Parathyroid adenoma (tissue), 2 donors: Measurements from ENCODE around the gene TOB2.

Source experiments
- H2AFZ ChIP-seq: fragments of 300-600 bp; sonication (generic); one replicate; pipeline ENCODE4 v1.7.0; 2017; ENCODE audit warnings: antibody characterized with exemption, mild to moderate bottlenecking
- H3K27ac ChIP-seq: fragments of 300-600 bp; sonication (generic); one replicate; pipeline ENCODE4 v1.7.0; 2017
- H3K27me3 ChIP-seq: fragments of 300-600 bp; sonication (generic); one replicate; pipeline ENCODE4 v1.7.0; 2017; ENCODE audit warnings: low read length; ENCODE audit not compliant: control insufficient read depth, insufficient read depth
- H3K36me3 ChIP-seq: fragments of 300-600 bp; sonication (generic); one replicate; pipeline ENCODE4 v1.7.0; 2017; ENCODE audit warnings: low read length; ENCODE audit not compliant: control insufficient read depth, insufficient read depth
- H3K4me1 ChIP-seq: fragments of 300-600 bp; sonication (generic); one replicate; pipeline ENCODE4 v1.7.0; 2017; ENCODE audit warnings: control low read depth
- H3K4me2 ChIP-seq: fragments of 300-600 bp; sonication (generic); one replicate; pipeline ENCODE4 v1.7.0; 2017; ENCODE audit warnings: low read length
- H3K4me3 ChIP-seq: fragments of 300-600 bp; sonication (generic); one replicate; pipeline ENCODE4 v1.7.0; 2017; ENCODE audit warnings: low read depth, low read length
- H3K79me2 ChIP-seq: fragments of 300-600 bp; sonication (generic); one replicate; pipeline ENCODE4 v1.7.0; 2017; ENCODE audit warnings: control low read depth
- H3K9ac ChIP-seq: fragments of 300-600 bp; sonication (generic); one replicate; pipeline ENCODE4 v1.7.0; 2017; ENCODE audit warnings: mild to moderate bottlenecking
- H3K9me3 ChIP-seq: fragments of 300-600 bp; sonication (generic); one replicate; pipeline ENCODE4 v1.7.0; 2017; ENCODE audit warnings: low read length; ENCODE audit not compliant: control insufficient read depth
- CTCF ChIP-seq: fragments of 300-600 bp; sonication (generic); IDR thresholded peaks from one replicate; pipeline ENCODE4 v1.7.0; 2017; ENCODE audit warnings: antibody characterized with exemption, mild to moderate bottlenecking
- donor health status: primary hyperparathyroidism.

Gene TOB2

GRCh38 chr22:41415554-41415953, 31.0 kb downstream of the TOB2 start:
- Histone ChIP-seq H3K27ac (peak overlapping the region; percentile 97), H3K36me3 (no peaks in the 10 kb centered on the region), H3K9ac (no peak overlapping the region), H3K27me3 (no peaks in the 10 kb centered on the region), H3K4me3 (no peak overlapping the region), H3K4me2 (peak overlapping the region; percentile 61), H3K79me2 (no peaks in the 10 kb centered on the region), H3K9me3 (no peaks in the 10 kb centered on the region), H3K4me1 (peaks cover 15% of the 10 kb centered on the region), H2AFZ (no peak overlapping the region)
- no peak for TF ChIP-seq CTCF

- TF ChIP-seq CTCF, result no peak
- peak overlapping the region; percentile 97 for H3K27ac ChIP-seq
- peaks cover 6% of the 10 kb centered on the region for H3K4me1 ChIP-seq
- H3K9me3 ChIP-seq, result no peaks in the 10 kb centered on the region
- no peak overlapping the region for H3K9ac ChIP-seq
- no peaks in the 10 kb centered on the region for H3K36me3 ChIP-seq
- H2AFZ ChIP-seq, result peak overlapping the region; percentile 50
- no peaks in the 10 kb centered on the region for H3K79me2 ChIP-seq
- no peak overlapping the region for H3K4me3 ChIP-seq
- H3K27me3 ChIP-seq, result no peaks in the 10 kb centered on the region
- H3K4me2 ChIP-seq, result peak overlapping the region; percentile 18
Observed at GRCh38 chr22:41411021-41411851, 35.4 kb downstream of the TOB2 start.

GRCh38 chr22:41410311-41410751, 36.3 kb downstream of the TOB2 start:
- TF ChIP-seq CTCF, result no peak
- no peaks in the 10 kb centered on the region for H3K27me3 ChIP-seq
- no peak overlapping the region for H3K4me2 ChIP-seq
- no peaks in the 10 kb centered on the region for H3K36me3 ChIP-seq
- H3K79me2 ChIP-seq, result no peaks in the 10 kb centered on the region
- no peak overlapping the region for H2AFZ ChIP-seq
- no peaks in the 10 kb centered on the region for H3K9me3 ChIP-seq
- H3K9ac ChIP-seq, result no peak overlapping the region
- peaks cover 6% of the 10 kb centered on the region for H3K4me1 ChIP-seq
- H3K4me3 ChIP-seq, result no peak overlapping the region
- no peak overlapping the region for H3K27ac ChIP-seq

GRCh38 chr22:41408665-41409064, 37.9 kb downstream of the TOB2 start:
- Histone ChIP-seq H3K27ac (no peak overlapping the region), H3K4me3 (no peak overlapping the region), H3K79me2 (no peaks in the 10 kb centered on the region), H2AFZ (no peak overlapping the region), H3K4me1 (peaks cover 5% of the 10 kb centered on the region), H3K36me3 (no peaks in the 10 kb centered on the region), H3K9ac (no peak overlapping the region), H3K27me3 (no peaks in the 10 kb centered on the region), H3K4me2 (no peak overlapping the region), H3K9me3 (no peaks in the 10 kb centered on the region)
- no peak for TF ChIP-seq CTCF

GRCh38 chr22:41407433-41407832, 39.2 kb downstream of the TOB2 start:
- Histone ChIP-seq H3K4me3 (no peak overlapping the region), H3K4me2 (no peak overlapping the region), H3K27ac (no peak overlapping the region), H3K36me3 (no peaks in the 10 kb centered on the region), H3K9ac (no peak overlapping the region), H3K4me1 (peaks cover 5% of the 10 kb centered on the region), H2AFZ (no peak overlapping the region), H3K79me2 (no peaks in the 10 kb centered on the region), H3K9me3 (no peaks in the 10 kb centered on the region), H3K27me3 (no peaks in the 10 kb centered on the region)
- no peak for TF ChIP-seq CTCF
